ENCODE measurements around the gene CD33. TPM values are rescaled to one million over a fixed set of nuclear protein-coding genes. Genes with fewer than 3 reads are reported as not detected.

CD33 gene
- polyA plus RNA-seq, 2 of the 4 experiments (the other 2 are of a cell fraction): 0.10 TPM; not detected in 1

DNA sequence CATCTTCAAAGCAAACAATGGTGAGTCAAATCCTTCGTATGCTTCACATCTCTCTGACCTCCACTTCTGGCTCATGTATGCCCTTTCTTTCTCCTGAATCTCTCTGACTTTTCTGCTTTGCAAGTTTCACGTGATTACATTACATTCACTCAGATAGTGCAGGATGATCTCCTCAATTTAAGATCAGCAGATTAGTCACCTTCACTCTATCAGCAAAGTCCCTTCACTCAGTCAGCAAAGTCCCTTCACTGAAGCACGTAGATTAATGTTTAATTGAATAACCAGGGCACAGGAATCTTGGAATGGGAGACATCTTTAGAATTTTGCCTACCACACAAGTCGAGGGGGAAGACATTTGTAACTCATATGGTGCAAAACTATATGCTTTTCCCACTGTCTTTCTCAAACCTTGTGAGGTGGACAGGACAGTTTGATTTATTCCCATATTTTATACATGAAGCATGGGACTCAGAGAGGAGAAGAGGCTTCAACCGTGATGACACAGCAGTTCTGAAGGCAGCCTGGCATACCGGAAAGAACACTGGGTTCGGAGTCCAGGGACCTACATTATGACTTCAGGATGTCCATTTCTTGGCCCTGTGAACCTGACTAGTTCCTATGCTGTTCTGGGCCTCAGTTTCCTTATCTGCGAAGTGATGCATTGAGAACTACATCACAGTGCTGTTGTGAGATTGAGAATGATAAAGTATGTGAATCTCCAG, 49.3 kb downstream of the CD33 start:
- POLR2A ChIA-PET: no interaction called here
- 43% methylated on average over 8 of the region's 8 CpGs for WGBS (ENCODE audit: missing lambda C conversion rate)
- Histone ChIP-seq H3K4me1 (peaks cover 12% of the 10 kb centered on the region; the same call in 2 of the 3 replicates), H3K27ac (peak overlapping the region; percentile 32 to 39; a peak in 4 of 6 replicates), H3K4me2 (peak overlapping the region; percentile 37), H3K4me3 (no peak overlapping the region), H3K9me3 (no peaks in the 10 kb centered on the region)
- peak; percentile 49 for FAIRE-seq
- CTCF ChIA-PET: interaction anchor here (2.9 kb wide), 1 partner anchor 15 kb away, joined by 12 read pairs; no protein-coding TSS in a partner anchor
- DNase-seq (ENCODE audit: low read depth in 1 of 2, low spot score in 1 of 2): peak in 1 of 2 experiments; percentile 37
- peak; percentile 57 to 72; a peak in 4 of 6 replicates for ATAC-seq
- no peak for TF ChIP-seq ZC3H11A (IDR thresholded peaks at IDR 0.05)
- TF ChIP-seq, protein P1, sequence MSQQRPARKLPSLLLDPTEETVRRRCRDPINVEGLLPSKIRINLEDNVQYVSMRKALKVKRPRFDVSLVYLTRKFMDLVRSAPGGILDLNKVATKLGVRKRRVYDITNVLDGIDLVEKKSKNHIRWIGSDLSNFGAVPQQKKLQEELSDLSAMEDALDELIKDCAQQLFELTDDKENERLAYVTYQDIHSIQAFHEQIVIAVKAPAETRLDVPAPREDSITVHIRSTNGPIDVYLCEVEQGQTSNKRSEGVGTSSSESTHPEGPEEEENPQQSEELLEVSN (IDR thresholded peaks at IDR 0.05; ENCODE audit: borderline replicate concordance, low read depth): no peak
- peak; percentile 87 for TF ChIP-seq MAFK (IDR thresholded peaks at IDR 0.05; ENCODE audit: partially characterized antibody)
- no peak for TF ChIP-seq HOXB13 (CRISPR knock-in tag; IDR thresholded peaks at IDR 0.05; ENCODE audit: low read depth)
- no peak for TF ChIP-seq GATA3 (IDR thresholded peaks at IDR 0.05; ENCODE audit: borderline replicate concordance)

DNA sequence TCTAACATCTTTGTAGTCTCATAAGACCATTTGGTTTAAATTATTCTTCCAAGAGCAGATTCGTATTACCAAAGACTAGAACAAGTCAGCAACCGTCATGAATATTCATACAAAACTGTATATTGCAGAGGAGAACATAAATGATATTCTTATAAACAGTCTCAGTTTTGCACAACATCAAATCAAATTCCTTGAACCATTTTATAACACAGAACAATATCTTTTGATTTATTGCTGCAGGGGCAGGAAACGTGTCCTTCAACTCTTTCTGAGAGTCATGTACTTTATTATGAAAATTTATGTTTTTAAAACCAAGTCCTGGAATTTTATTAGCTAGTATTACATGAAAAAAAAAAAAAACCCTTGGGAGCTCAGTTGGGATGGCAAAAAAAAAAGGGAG, 52.2 kb downstream of the CD33 start:
- H3K9me3 ChIP-seq: peaks cover 4% of the 10 kb centered on the region; the same call in 1 of the 3 replicates
- FAIRE-seq (peak; percentile 13), DNase-seq (ENCODE audit: low read depth in 1 of 2, low spot score in 1 of 2) (no peak), ATAC-seq (no peak)
- no peak overlapping the region for H3K27ac ChIP-seq
- WGBS (ENCODE audit: missing lambda C conversion rate): 23% methylated on average over 3 of the region's 3 CpGs
- CTCF ChIA-PET: interaction anchor here (1.7 kb wide), 1 partner anchor 18 kb away, joined by 5 read pairs; no protein-coding TSS in a partner anchor
- no peak overlapping the region for H3K4me2 ChIP-seq
- H3K4me1 ChIP-seq: peaks cover 12% of the 10 kb centered on the region; the same call in 2 of the 3 replicates
- TF ChIP-seq HOXB5 (CRISPR knock-in tag; IDR thresholded peaks at IDR 0.05) (no peak), HOXB13 (CRISPR knock-in tag; IDR thresholded peaks at IDR 0.05; ENCODE audit: low read depth) (no peak), NPAS2 (CRISPR knock-in tag; IDR thresholded peaks at IDR 0.05; ENCODE audit: borderline replicate concordance) (no peak), TP53 (CRISPR knock-in tag; IDR thresholded peaks at IDR 0.05) (no peak), SREBF2 (IDR thresholded peaks at IDR 0.05) (no peak), FOXS1 (CRISPR knock-in tag; IDR thresholded peaks at IDR 0.05) (no peak), SMC3 (IDR thresholded peaks at IDR 0.05) (no peak), JUNB (IDR thresholded peaks at IDR 0.05) (no peak), RARB (CRISPR knock-in tag; IDR thresholded peaks at IDR 0.05) (no peak), NR3C1 (IDR thresholded peaks at IDR 0.05) (no peak), PHF8 (IDR thresholded peaks at IDR 0.05; ENCODE audit: borderline replicate concordance, low read depth) (no peak)
- TF ChIP-seq, protein P2, sequence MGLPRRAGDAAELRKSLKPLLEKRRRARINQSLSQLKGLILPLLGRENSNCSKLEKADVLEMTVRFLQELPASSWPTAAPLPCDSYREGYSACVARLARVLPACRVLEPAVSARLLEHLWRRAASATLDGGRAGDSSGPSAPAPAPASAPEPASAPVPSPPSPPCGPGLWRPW (IDR thresholded peaks at IDR 0.05): no peak
- TF ChIP-seq, protein P3, sequence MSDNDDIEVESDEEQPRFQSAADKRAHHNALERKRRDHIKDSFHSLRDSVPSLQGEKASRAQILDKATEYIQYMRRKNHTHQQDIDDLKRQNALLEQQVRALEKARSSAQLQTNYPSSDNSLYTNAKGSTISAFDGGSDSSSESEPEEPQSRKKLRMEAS (IDR thresholded peaks at IDR 0.05): no peak
- TF ChIP-seq, protein P4, sequence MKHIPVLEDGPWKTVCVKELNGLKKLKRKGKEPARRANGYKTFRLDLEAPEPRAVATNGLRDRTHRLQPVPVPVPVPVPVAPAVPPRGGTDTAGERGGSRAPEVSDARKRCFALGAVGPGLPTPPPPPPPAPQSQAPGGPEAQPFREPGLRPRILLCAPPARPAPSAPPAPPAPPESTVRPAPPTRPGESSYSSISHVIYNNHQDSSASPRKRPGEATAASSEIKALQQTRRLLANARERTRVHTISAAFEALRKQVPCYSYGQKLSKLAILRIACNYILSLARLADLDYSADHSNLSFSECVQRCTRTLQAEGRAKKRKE (CRISPR knock-in tag; IDR thresholded peaks at IDR 0.05; ENCODE audit: low read depth): no peak
- TF ChIP-seq, protein P5, sequence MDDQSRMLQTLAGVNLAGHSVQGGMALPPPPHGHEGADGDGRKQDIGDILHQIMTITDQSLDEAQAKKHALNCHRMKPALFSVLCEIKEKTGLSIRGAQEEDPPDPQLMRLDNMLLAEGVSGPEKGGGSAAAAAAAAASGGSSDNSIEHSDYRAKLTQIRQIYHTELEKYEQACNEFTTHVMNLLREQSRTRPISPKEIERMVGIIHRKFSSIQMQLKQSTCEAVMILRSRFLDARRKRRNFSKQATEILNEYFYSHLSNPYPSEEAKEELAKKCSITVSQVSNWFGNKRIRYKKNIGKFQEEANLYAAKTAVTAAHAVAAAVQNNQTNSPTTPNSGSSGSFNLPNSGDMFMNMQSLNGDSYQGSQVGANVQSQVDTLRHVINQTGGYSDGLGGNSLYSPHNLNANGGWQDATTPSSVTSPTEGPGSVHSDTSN (IDR thresholded peaks at IDR 0.05): no peak
- no peak overlapping the region for H3K4me3 ChIP-seq
- POLR2A ChIA-PET: no interaction called here

DNA sequence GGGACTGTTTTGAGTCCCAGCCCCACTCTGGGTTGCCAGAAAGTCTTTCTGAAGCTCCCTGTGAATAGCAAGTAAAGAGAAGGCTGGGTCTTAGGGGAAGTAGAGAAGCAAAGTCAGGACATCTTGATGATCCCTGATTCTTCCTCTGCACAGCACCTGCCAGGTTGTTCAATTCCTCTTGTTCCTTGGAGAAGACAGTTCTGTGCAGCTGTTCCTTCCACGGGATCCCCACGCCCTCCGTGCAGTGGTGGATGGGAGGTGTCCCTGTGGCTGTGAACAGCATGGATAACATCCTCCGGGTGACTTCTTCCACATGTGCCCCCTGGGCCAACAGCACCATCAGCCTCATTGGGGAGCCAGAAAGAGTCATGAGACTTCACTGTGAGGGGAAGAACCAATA, 57.5 kb downstream of the CD33 start:
- WGBS (ENCODE audit: missing lambda C conversion rate): 2% methylated on average over 4 of the region's 4 CpGs

More for the DNA sequence above, 57.5 kb downstream of the CD33 start:
- POLR2A ChIA-PET: no interaction called here
- DNase-seq (ENCODE audit: low read depth in 1 of 2, low spot score in 1 of 2) (no peak), FAIRE-seq (no peak), ATAC-seq (no peak)
- CTCF ChIA-PET: interaction anchor here (0.6 to 1.8 kb wide), 4 partner anchors 11 to 139 kb away, joined by 3 to 4 read pairs (median 4); no protein-coding TSS in a partner anchor
- no peak for TF ChIP-seq RFX5 (IDR thresholded peaks at IDR 0.05)
- no peak for TF ChIP-seq TP53 (CRISPR knock-in tag; IDR thresholded peaks at IDR 0.05)
- TF ChIP-seq JUN (IDR thresholded peaks at IDR 0.05): no peak
- no peak for TF ChIP-seq CHD2 (IDR thresholded peaks at IDR 0.05; ENCODE audit: low read length, partially characterized antibody)
- no peak for TF ChIP-seq CBX2 (IDR thresholded peaks at IDR 0.05; ENCODE audit: borderline replicate concordance, low read depth)
- TF ChIP-seq FOSB (CRISPR knock-in tag; IDR thresholded peaks at IDR 0.05): no peak
- TF ChIP-seq POLR2AphosphoS2 (conservative IDR thresholded peaks at IDR 0.05; ENCODE audit: low read length): no peak
- no peak for TF ChIP-seq ZC3H11A (IDR thresholded peaks at IDR 0.05)
- no peak for TF ChIP-seq MYC (IDR thresholded peaks at IDR 0.05; ENCODE audit: borderline replicate concordance, low read length)
- no peak for TF ChIP-seq GATA3 (IDR thresholded peaks at IDR 0.05; ENCODE audit: borderline replicate concordance)
- TF ChIP-seq, protein P1 (IDR thresholded peaks at IDR 0.05; ENCODE audit: borderline replicate concordance, low read depth): no peak
- H3K4me1 ChIP-seq: no peaks in the 10 kb centered on the region
- no peak overlapping the region for H3K4me3 ChIP-seq
- no peak overlapping the region for H3K27ac ChIP-seq
- H3K9me3 ChIP-seq: peaks cover 16% of the 10 kb centered on the region; the same call in 2 of the 3 replicates
- no peak overlapping the region for H3K4me2 ChIP-seq

Measured in A549 (cell line).